C4-2B (cell line): Measurements from ENCODE around the gene ATL2.

Experiments
- CTCF ChIP-seq: fragments of 450-650 bp; conservative IDR thresholded peaks from 2 replicates; pipeline ENCODE4 v1.5.1; 2017; ENCODE audit warnings: mild to moderate bottlenecking
- ZFX ChIP-seq: fragments of 450-650 bp; IDR thresholded peaks from 2 replicates; pipeline ENCODE4 v1.6.1; 2017

DNA sequence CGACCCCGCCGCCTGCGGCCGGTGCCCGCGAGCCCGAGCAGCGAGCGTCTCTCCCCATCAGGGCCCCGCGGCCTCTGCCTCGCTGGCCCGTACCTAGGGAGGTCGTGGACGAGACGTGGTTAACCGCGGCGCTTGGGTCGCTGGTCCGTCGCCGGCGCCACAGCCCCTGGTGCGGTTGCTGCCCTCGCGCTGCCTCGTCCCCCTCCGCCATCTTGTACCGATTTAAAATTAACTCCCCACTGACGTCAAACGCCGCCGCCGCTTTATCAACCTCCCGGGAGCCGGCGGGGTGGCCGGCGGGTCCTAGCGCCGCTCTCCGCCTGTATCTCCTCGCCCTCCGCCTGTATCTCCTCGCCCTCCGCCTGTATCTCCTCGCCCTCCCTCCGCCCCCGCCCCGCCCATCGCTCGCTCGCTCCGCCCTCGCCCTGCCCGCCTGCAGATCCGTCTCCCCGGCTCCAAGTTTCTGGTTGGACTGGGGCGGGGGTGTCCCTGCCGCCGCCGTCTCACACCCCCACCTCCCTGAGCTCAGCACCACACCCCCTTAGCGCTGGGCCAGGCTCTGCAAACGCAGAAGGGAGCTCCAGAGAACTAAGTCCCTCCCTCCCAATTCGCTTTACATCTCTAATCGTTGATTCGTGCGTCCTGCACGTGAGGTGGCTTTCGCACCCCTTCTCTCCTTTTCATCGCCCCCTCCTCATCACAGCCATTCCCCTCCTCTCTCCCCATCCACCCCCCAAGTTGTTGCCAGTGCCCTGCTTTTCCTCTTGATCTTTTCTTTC, at the start of gene ATL2:
- no peak for TF ChIP-seq CTCF
- TF ChIP-seq ZFX, result 0 out of 2 replicates have a peak, but pooled peaks have one; percentile 48
